H4 (cell line): Measurements from ENCODE around the gene CARD19. TPM values are rescaled to one million over a fixed set of nuclear protein-coding genes. Genes with fewer than 3 reads are reported as not detected.
"Not testable (repeated sequence)": the region's sequence is repeated elsewhere in the genome, so short reads cannot be mapped to it uniquely, and the experiment has no call there.

Source experiments
- DNase-seq: peaks from one replicate; pipeline ENCODE4 v3.0.0-alpha.2; 2015; ENCODE audit warnings: low spot score
- total RNA-seq: library from RNA; depleted of rRNA; stranded (reverse); fragments of >200 nt; shearing (Covaris generic); gene quantifications from 2 replicates; pipeline ENCODE4 v1.2.3, GENCODE V29; 2014

The CARD19 gene
- total RNA-seq, 1 experiment from 2014 or later: 63.3 TPM

- no peak for DNase-seq
Measured at GRCh38 chr9:93099551-93100275, 3.7 kb downstream of the CARD19 start.

- no peak for DNase-seq
Measured at GRCh38 chr9:93100276-93100636, 4.2 kb downstream of the CARD19 start.

- DNase-seq: not testable (repeated sequence)
Measured at GRCh38 chr9:93101086-93101485, 5.1 kb downstream of the CARD19 start.

GRCh38 chr9:93105620-93106019, 9.6 kb downstream of the CARD19 start:
- DNase-seq: no peak

GRCh38 chr9:93107151-93107824, 11.3 kb downstream of the CARD19 start:
- DNase-seq: no peak

- DNase-seq: no peak
Measured at GRCh38 chr9:93107825-93108161, 11.8 kb downstream of the CARD19 start.

GRCh38 chr9:93108291-93109041, 12.4 kb downstream of the CARD19 start:
- DNase-seq: no peak

GRCh38 chr9:93110311-93110855, 14.4 kb downstream of the CARD19 start:
- DNase-seq: no peak

GRCh38 chr9:93111001-93111370, 15.0 kb downstream of the CARD19 start:
- no peak for DNase-seq

GRCh38 chr9:93111371-93112115, 15.5 kb downstream of the CARD19 start:
- DNase-seq: peak; percentile 77

GRCh38 chr9:93112116-93112863, 16.3 kb downstream of the CARD19 start:
- no peak for DNase-seq

GRCh38 chr9:93112864-93113389, 16.9 kb downstream of the CARD19 start:
- DNase-seq: no peak

GRCh38 chr9:93114169-93114983, 18.4 kb downstream of the CARD19 start:
- DNase-seq: no peak

- no peak for DNase-seq
Measured at GRCh38 chr9:93114984-93115335, 18.9 kb downstream of the CARD19 start.

GRCh38 chr9:93115486-93116071, 19.6 kb downstream of the CARD19 start:
- DNase-seq: no peak

- peak; percentile 35 for DNase-seq
Measured at GRCh38 chr9:93116072-93116961, 20.3 kb downstream of the CARD19 start.

- not testable (repeated sequence) for DNase-seq
Measured at GRCh38 chr9:93117521-93117920, 21.5 kb downstream of the CARD19 start.
